ENCODE results near the gene BET1L. TPM values are rescaled to one million over a fixed set of nuclear protein-coding genes. Genes with fewer than 3 reads are reported as not detected.

Gene BET1L
- total RNA-seq, 1 experiment from 2014 or later: 14.4 TPM

GRCh38 chr11:211295-211694, 4.1 kb upstream of the BET1L start:
- no peaks in the 10 kb centered on the region for H3K9me2 ChIP-seq (replicated peaks; ENCODE audit: low read length)
- H4K20me1 ChIP-seq (ENCODE audit: low read length): no peaks in the 10 kb centered on the region
- H3F3A ChIP-seq (ENCODE audit: low read length, unreplicated experiment): no peaks in the 10 kb centered on the region
- H3K27ac ChIP-seq (ENCODE audit: low read length): no peak overlapping the region
- ATAC-seq (no peak), DNase-seq (no peak)
- BruUV-seq (replicated peaks): no TSS peak
- H3K79me2 ChIP-seq (ENCODE audit: low read length): peaks cover 48% of the 10 kb centered on the region
- no peak overlapping the region for H2AFZ ChIP-seq (ENCODE audit: low read length)
- H3K4me1 ChIP-seq (ENCODE audit: insufficient read depth, low read length): peaks cover 17% of the 10 kb centered on the region
- POLR2A ChIA-PET (ENCODE audit: unreplicated experiment): no interaction called here
- H3K9ac ChIP-seq (ENCODE audit: low read length): no peak overlapping the region
- TF ChIP-seq CTCF (conservative IDR thresholded peaks at IDR 0.05; ENCODE audit: low read depth, low read length): no peak
- TF ChIP-seq EZH2 (IDR thresholded peaks at IDR 0.05; ENCODE audit: low read length, unreplicated experiment): no peak
- no peak for TF ChIP-seq EZH2phosphoT487 (IDR thresholded peaks at IDR 0.05; ENCODE audit: borderline replicate concordance, low read length)
- CTCF ChIA-PET: no interaction called here
- H3K4me2 ChIP-seq (ENCODE audit: low read length): peak overlapping the region; percentile 97; the same call in 1 of the 2 replicates
- H3K9me3 ChIP-seq (ENCODE audit: low read length): no peaks in the 10 kb centered on the region
- no peak overlapping the region for H3K4me3 ChIP-seq (ENCODE audit: low read length)
- H3K36me3 ChIP-seq (ENCODE audit: low read depth, low read length): peaks cover 46% of the 10 kb centered on the region
- intact Hi-C loops (cut with micrococcal nuclease): no loop called here
- no peaks in the 10 kb centered on the region for H3K27me3 ChIP-seq (ENCODE audit: low read length)

- ChIA-PET CTCF (no interaction called here), POLR2A (ENCODE audit: unreplicated experiment) (no interaction called here)
- Histone ChIP-seq H3K79me2 (ENCODE audit: low read length) (peaks cover 53% of the 10 kb centered on the region), H2AFZ (ENCODE audit: low read length) (no peak overlapping the region), H3K9me2 (replicated peaks; ENCODE audit: low read length) (no peaks in the 10 kb centered on the region), H3K27ac (ENCODE audit: low read length) (no peak overlapping the region), H3K9me3 (ENCODE audit: low read length) (no peaks in the 10 kb centered on the region), H4K20me1 (ENCODE audit: low read length) (no peaks in the 10 kb centered on the region), H3K4me1 (ENCODE audit: insufficient read depth, low read length) (peaks cover 22% of the 10 kb centered on the region), H3K4me3 (ENCODE audit: low read length) (peak overlapping the region; percentile 91), H3F3A (ENCODE audit: low read length, unreplicated experiment) (no peaks in the 10 kb centered on the region), H3K4me2 (ENCODE audit: low read length) (peak overlapping the region; percentile 97), H3K36me3 (ENCODE audit: low read depth, low read length) (peaks cover 46% of the 10 kb centered on the region), H3K9ac (ENCODE audit: low read length) (no peak overlapping the region), H3K27me3 (ENCODE audit: low read length) (no peaks in the 10 kb centered on the region)
- no peak for DNase-seq
- ATAC-seq: no peak
- BruUV-seq (replicated peaks): no TSS peak
- intact Hi-C loops (cut with micrococcal nuclease): no loop called here
- TF ChIP-seq EZH2 (IDR thresholded peaks at IDR 0.05; ENCODE audit: low read length, unreplicated experiment): no peak
- no peak for TF ChIP-seq EZH2phosphoT487 (IDR thresholded peaks at IDR 0.05; ENCODE audit: borderline replicate concordance, low read length)
- TF ChIP-seq CTCF (conservative IDR thresholded peaks at IDR 0.05; ENCODE audit: low read depth, low read length): no peak
Observed at GRCh38 chr11:210803-211180, 3.6 kb upstream of the BET1L start.

GRCh38 chr11:210122-210802, 3.1 kb upstream of the BET1L start:
- ATAC-seq: no peak
- H4K20me1 ChIP-seq (ENCODE audit: low read length): no peaks in the 10 kb centered on the region
- ChIA-PET POLR2A (ENCODE audit: unreplicated experiment) (no interaction called here), CTCF (no interaction called here)
- peaks cover 58% of the 10 kb centered on the region for H3K79me2 ChIP-seq (ENCODE audit: low read length)
- H3K9ac ChIP-seq (ENCODE audit: low read length): peak overlapping the region; percentile 98
- H3K4me3 ChIP-seq (ENCODE audit: low read length): peak overlapping the region; percentile 91
- no peak overlapping the region for H2AFZ ChIP-seq (ENCODE audit: low read length)
- intact Hi-C loops (cut with micrococcal nuclease): no loop called here
- DNase-seq: peak; percentile 62
- peak overlapping the region; percentile 97 for H3K4me2 ChIP-seq (ENCODE audit: low read length)
- TF ChIP-seq EZH2 (IDR thresholded peaks at IDR 0.05; ENCODE audit: low read length, unreplicated experiment) (no peak), EZH2phosphoT487 (IDR thresholded peaks at IDR 0.05; ENCODE audit: borderline replicate concordance, low read length) (no peak), CTCF (conservative IDR thresholded peaks at IDR 0.05; ENCODE audit: low read depth, low read length) (no peak)
- no TSS peak for BruUV-seq (replicated peaks)
- H3K27ac ChIP-seq (ENCODE audit: low read length): no peak overlapping the region
- no peaks in the 10 kb centered on the region for H3F3A ChIP-seq (ENCODE audit: low read length, unreplicated experiment)
- no peaks in the 10 kb centered on the region for H3K9me3 ChIP-seq (ENCODE audit: low read length)
- no peaks in the 10 kb centered on the region for H3K9me2 ChIP-seq (replicated peaks; ENCODE audit: low read length)
- H3K27me3 ChIP-seq (ENCODE audit: low read length): no peaks in the 10 kb centered on the region
- peaks cover 50% of the 10 kb centered on the region for H3K36me3 ChIP-seq (ENCODE audit: low read depth, low read length)
- H3K4me1 ChIP-seq (ENCODE audit: insufficient read depth, low read length): peaks cover 23% of the 10 kb centered on the region

All from PC-3 (cell line).